GM23338 (cell line): ENCODE results near the gene RPS25. TPM values are rescaled to one million over a fixed set of nuclear protein-coding genes. Genes with fewer than 3 reads are reported as not detected.

Experiments used
- ATAC-seq: fragments of 200-7000 bp; cut with Tn5 transposase; 3 replicates; pipeline ENCODE4 v1.9.1; 2020
- DNase-seq: peaks from one replicate; pipeline ENCODE4 v3.0.0-alpha.2; 2015; ENCODE audit warnings: low spot score
- H2AFZ ChIP-seq: fragments of 200-600 bp; sonication (generic); 2 replicates; pipeline ENCODE4 v1.8.0; 2016; ENCODE audit warnings: antibody characterized with exemption, mild to moderate bottlenecking, moderate library complexity
- H3F3A ChIP-seq: fragments of 200-600 bp; sonication (generic); replicated peaks from 2 replicates; pipeline ENCODE4 v1.8.0; 2017; ENCODE audit warnings: antibody characterized with exemption, mixed run types, low read depth
- H3K27ac ChIP-seq: fragments of 200-600 bp; sonication (generic); 2 replicates; pipeline ENCODE4 v1.6.1; 2016; ENCODE audit warnings: low read depth
- H3K27me3 ChIP-seq: fragments of 200-600 bp; sonication (generic); 2 replicates; pipeline ENCODE4 v1.8.0; 2016; ENCODE audit warnings: mild to moderate bottlenecking, mixed run types, moderate library complexity; ENCODE audit not compliant: insufficient read depth
- H3K36me3 ChIP-seq: fragments of 200-600 bp; sonication (generic); 2 replicates; pipeline ENCODE4 v1.8.0; 2016; ENCODE audit warnings: mild to moderate bottlenecking; ENCODE audit not compliant: insufficient read depth
- H3K4me1 ChIP-seq: fragments of 200-600 bp; sonication (generic); 2 replicates; pipeline ENCODE4 v1.8.0; 2016; ENCODE audit warnings: mild to moderate bottlenecking, moderate library complexity; ENCODE audit not compliant: insufficient read depth
- H3K4me2 ChIP-seq: fragments of 200-600 bp; sonication (generic); 2 replicates; pipeline ENCODE4 v1.7.1; 2017; ENCODE audit warnings: mixed run types
- H3K4me3 ChIP-seq: fragments of 200-600 bp; sonication (generic); 2 replicates; pipeline ENCODE4 v1.6.1; 2016; ENCODE audit warnings: mixed run types
- H3K79me2 ChIP-seq: fragments of 200-600 bp; sonication (generic); replicated peaks from 2 replicates; pipeline ENCODE4 v1.8.0; 2017; ENCODE audit warnings: mild to moderate bottlenecking; ENCODE audit not compliant: insufficient read depth
- H3K9me2 ChIP-seq: fragments of 200-600 bp; sonication (generic); 2 replicates; pipeline ENCODE4 v1.8.0; 2017; ENCODE audit not compliant: insufficient read depth
- H4K20me1 ChIP-seq: fragments of 200-600 bp; sonication (generic); replicated peaks from 2 replicates; pipeline ENCODE4 v1.8.0; 2017; ENCODE audit warnings: mild to moderate bottlenecking; ENCODE audit not compliant: insufficient read depth
- H3K27ac Mint-ChIP-seq: 2 replicates; pipeline ENCODE4 v1.8.0; 2020; ENCODE audit warnings: inconsistent platforms, mild to moderate bottlenecking, moderate library complexity, mixed read lengths
- H3K27me3 Mint-ChIP-seq: 3 replicates; pipeline ENCODE4 v1.8.0; 2022; ENCODE audit warnings: low read depth, mild to moderate bottlenecking, moderate library complexity, mixed read lengths, inconsistent platforms; ENCODE audit not compliant: insufficient read depth, poor library complexity
- H3K36me3 Mint-ChIP-seq: 3 replicates; pipeline ENCODE4 v1.8.0; 2021; ENCODE audit warnings: low read depth, mild to moderate bottlenecking, inconsistent platforms, moderate library complexity, mixed read lengths
- H3K4me1 Mint-ChIP-seq: 3 replicates; pipeline ENCODE4 v1.8.0; 2020; ENCODE audit warnings: mild to moderate bottlenecking, inconsistent platforms, mixed read lengths
- H3K4me3 Mint-ChIP-seq: 3 replicates; pipeline ENCODE4 v1.8.0; 2021; ENCODE audit warnings: moderate library complexity, mild to moderate bottlenecking, inconsistent platforms, mixed read lengths
- H3K9me3 Mint-ChIP-seq: 3 replicates; pipeline ENCODE4 v1.8.0; 2020; ENCODE audit warnings: moderate library complexity, mild to moderate bottlenecking, inconsistent platforms, mixed read lengths
- CREB1 ChIP-seq: fragments of 250-450 bp; sonication (Bioruptor Pico); IDR thresholded peaks from 2 replicates; pipeline ENCODE4 v1.5.0; 2020; ENCODE audit warnings: low read depth, mild to moderate bottlenecking, moderate library complexity
- EZH2phosphoT487 ChIP-seq: fragments of 200-600 bp; sonication (generic); IDR thresholded peaks from one replicate; pipeline ENCODE4 v1.8.1; 2018; ENCODE audit warnings: antibody characterized with exemption; ENCODE audit not compliant: unreplicated experiment
- NANOG ChIP-seq: IDR thresholded peaks from 2 replicates; pipeline ENCODE4 v1.6.1; 2016; ENCODE audit warnings: antibody characterized with exemption, borderline replicate concordance
- POLR2AphosphoS5 ChIP-seq: IDR thresholded peaks from 2 replicates; pipeline ENCODE4 v1.6.1; 2016; ENCODE audit warnings: antibody characterized with exemption, low read depth
- REST ChIP-seq: IDR thresholded peaks from one replicate; pipeline ENCODE4 v1.6.1; 2018; ENCODE audit warnings: antibody characterized with exemption; ENCODE audit not compliant: unreplicated experiment
- STAT1 ChIP-seq: IDR thresholded peaks from one replicate; pipeline ENCODE4 v1.6.1; 2016; ENCODE audit warnings: antibody characterized with exemption; ENCODE audit not compliant: unreplicated experiment
- ZNF331 ChIP-seq: fragments of 250-450 bp; sonication (Bioruptor Pico); IDR thresholded peaks from 2 replicates; pipeline ENCODE4 v1.5.0; 2020; ENCODE audit warnings: low read depth, mild to moderate bottlenecking, moderate library complexity
- ZNF462 ChIP-seq: fragments of 250-450 bp; sonication (Bioruptor Pico); IDR thresholded peaks from 2 replicates; pipeline ENCODE4 v1.5.0; 2020; ENCODE audit warnings: mild to moderate bottlenecking, moderate library complexity
- polyA plus RNA-seq: library from polyadenylated mRNA; unstranded; fragments of >200 nt; fragmentation: Nextera tagmentation; extraction: Ambion mirVana; gene quantifications from 2 replicates; pipeline ENCODE4 v1.2.1, GENCODE V29; 2016
- total RNA-seq: library from RNA; depleted of rRNA; stranded (reverse); fragments of >200 nt; shearing (Covaris generic); gene quantifications from 2 replicates; pipeline ENCODE4 v1.2.3, GENCODE V29; 2014

Gene RPS25
- total and polyA plus RNA-seq, 2 experiments from 2014 or later, result 1,965 to 3,622 TPM

GRCh38 chr11:119026970-119027369 is 8.8 kb upstream of the RPS25 start:
- Histone ChIP-seq H3K4me3 (no peak overlapping the region), H4K20me1 (peaks cover 15% of the 10 kb centered on the region), H3K79me2 (peaks cover 9% of the 10 kb centered on the region), H3K4me1 (peaks cover 14% of the 10 kb centered on the region), H3K27ac (no peak overlapping the region), H3K9me2 (no peaks in the 10 kb centered on the region), H2AFZ (no peak overlapping the region), H3K27me3 (no peaks in the 10 kb centered on the region), H3K4me2 (no peak overlapping the region), H3K36me3 (peaks cover 22% of the 10 kb centered on the region), H3F3A (peaks cover 39% of the 10 kb centered on the region)
- ATAC-seq (no peak), DNase-seq (no peak)
- no peak overlapping the region for H3K4me3 Mint-ChIP-seq
- H3K9me3 Mint-ChIP-seq, result no peaks in the 10 kb centered on the region; the same call in 2 of the 3 replicates
- H3K4me1 Mint-ChIP-seq, result peaks cover 31% of the 10 kb centered on the region
- H3K27me3 Mint-ChIP-seq, result peaks cover 26% of the 10 kb centered on the region
- TF ChIP-seq NANOG (no peak), ZNF462 (CRISPR knock-in tag) (no peak), EZH2phosphoT487 (no peak), ZNF331 (no peak), POLR2AphosphoS5 (no peak), REST (no peak), CREB1 (no peak), STAT1 (no peak)
- H3K36me3 Mint-ChIP-seq, result peaks cover 59% of the 10 kb centered on the region
- H3K27ac Mint-ChIP-seq, result no peak overlapping the region; the same call in 1 of the 2 replicates
